Aortic smooth muscle cell (primary cell): Measurements from ENCODE around the gene NPSR1. TPM values are rescaled to one million over a fixed set of nuclear protein-coding genes. Genes with fewer than 3 reads are reported as not detected.

ENCODE experiments used
- total RNA-seq: library from RNA; depleted of rRNA; stranded (reverse); fragments of >200 nt; gene quantifications from 2 replicates; pipeline ENCODE4 v1.2.3, GENCODE V29; 2014

NPSR1 gene
- not detected in 2 replicates for total RNA-seq

GRCh38 chr7:34657632-34658268 lies at the start of gene NPSR1:
Gene NPSR1 (plus strand): TSS chr7:34658218. CDS start chr7:34658413, 195 bp downstream.

